H1 (cell line): ENCODE results near the gene LTBP4. TPM values are rescaled to one million over a fixed set of nuclear protein-coding genes. Genes with fewer than 3 reads are reported as not detected.

ENCODE experiments used
- CTCF ChIA-PET: fragments of 300-600 bp; sonication (Branson Sonifier 250); formaldehyde crosslinking; loops from one replicate; lab custom pipeline; 2021; ENCODE audit not compliant: partially characterized antibody; lab: Charles Lee
- POLR2A ChIA-PET: fragments of 300-600 bp; sonication (Branson Sonifier 250); formaldehyde crosslinking; loops from one replicate; lab custom pipeline; 2021; ENCODE audit warnings: inconsistent platforms; ENCODE audit not compliant: partially characterized antibody; lab: Charles Lee
- DNase-seq, 2 experiments: peaks; one replicate each; pipeline versions ENCODE4 v3.0.0 to v3.0.0-alpha.2; 2010 to 2022; ENCODE audit warnings: low spot score in 2 of 2, low read depth in 1 of 2, mixed read lengths in 1 of 2
- FAIRE-seq: peaks from 2 replicates; lab custom pipeline; 2011; peaks lifted over from hg19 to GRCh38; lab: Jason Lieb, UNC
- H2AFZ ChIP-seq: 2 replicates; pipeline ENCODE4 v1.8.1; 2012; ENCODE audit warnings: low read length, inconsistent platforms
- H2AK5ac ChIP-seq: 2 replicates; pipeline ENCODE4 v1.6.1; 2013; ENCODE audit warnings: low read depth, low read length
- H2BK120ac ChIP-seq: replicated peaks from 2 replicates; pipeline ENCODE3; 2013; ENCODE audit warnings: low read depth, low read length, inconsistent platforms
- H2BK12ac ChIP-seq: 2 replicates; pipeline ENCODE4 v1.6.1; 2013; ENCODE audit warnings: low read depth, low read length
- H2BK15ac ChIP-seq: 2 replicates; pipeline ENCODE4 v1.6.1; 2013; ENCODE audit warnings: low read length
- H2BK20ac ChIP-seq: 2 replicates; pipeline ENCODE4 v1.6.1; 2013; ENCODE audit warnings: low read length
- H2BK5ac ChIP-seq: 2 replicates; pipeline ENCODE4 v1.6.1; 2013; ENCODE audit warnings: low read depth, low read length
- H3K14ac ChIP-seq: 2 replicates; pipeline ENCODE4 v1.6.1; 2013; ENCODE audit warnings: inconsistent platforms; ENCODE audit not compliant: insufficient read length
- H3K18ac ChIP-seq: 2 replicates; pipeline ENCODE4 v1.6.1; 2013; ENCODE audit warnings: low read length; ENCODE audit errors: extremely low read depth
- H3K23ac ChIP-seq: 2 replicates; pipeline ENCODE4 v1.6.1; 2013; ENCODE audit warnings: inconsistent platforms; ENCODE audit not compliant: insufficient read length
- H3K23me2 ChIP-seq: 2 replicates; pipeline ENCODE4 v1.6.1; 2013; ENCODE audit warnings: low read depth, low read length
- H3K27ac ChIP-seq: 2 replicates; pipeline ENCODE4 v1.6.1; 2011; ENCODE audit warnings: low read depth, low read length, inconsistent platforms
- H3K27me3 ChIP-seq, 4 experiments: replicated peaks in 1 of 4; 1 replicate in 1 of 4; 2 replicates in 3 of 4; pipeline versions ENCODE4 v1.6.1 to v1.8.1; 2011 to 2013; ENCODE audit warnings: low read length in 3 of 4, mild to moderate bottlenecking in 3 of 4, inconsistent platforms in 2 of 4, mixed read lengths in 2 of 4, moderate library complexity in 1 of 4; ENCODE audit not compliant: control insufficient read depth in 3 of 4, insufficient read depth in 3 of 4; ENCODE audit errors: extremely low read depth in 1 of 4
- H3K36me3 ChIP-seq, 4 experiments: 2 replicates each; pipeline versions ENCODE4 v1.6.1 to v1.8.1; 2011 to 2013; ENCODE audit warnings: mild to moderate bottlenecking in 4 of 4, low read length in 3 of 4, moderate library complexity in 2 of 4, control low read depth in 1 of 4, inconsistent platforms in 1 of 4; ENCODE audit not compliant: insufficient read depth in 4 of 4, control insufficient read depth in 2 of 4
- H3K4ac ChIP-seq: replicated peaks from 2 replicates; pipeline ENCODE3; 2013; ENCODE audit warnings: low read length, low read depth, mixed read lengths, inconsistent platforms; ENCODE audit not compliant: insufficient read length
- H3K4me1 ChIP-seq, 4 experiments: replicated peaks in 1 of 4; 1 replicate in 1 of 4; 2 replicates in 3 of 4; pipeline versions ENCODE4 v1.6.1 to v1.8.1; 2011 to 2013; ENCODE audit warnings: low read length in 3 of 4, inconsistent platforms in 2 of 4, mixed read lengths in 1 of 4; ENCODE audit not compliant: insufficient read depth in 4 of 4, control insufficient read depth in 3 of 4
- H3K4me2 ChIP-seq, 2 experiments: 2 replicates each; pipeline versions ENCODE4 v1.6.1 to v1.8.1; 2011 to 2013; ENCODE audit warnings: low read depth in 2 of 2, low read length in 2 of 2, control low read depth in 1 of 2, inconsistent platforms in 1 of 2, mild to moderate bottlenecking in 1 of 2; ENCODE audit not compliant: insufficient read depth in 1 of 2
- H3K4me3 ChIP-seq, 4 experiments: fragments of 200-600, 300-600 bp in 1 of 4; sonication (generic), shearing (Covaris generic), sonication (Bioruptor Twin) in 1 of 4; 2 replicates each; pipeline versions ENCODE4 v1.5.1 to v1.8.1; 2011 to 2016; ENCODE audit warnings: low read length in 4 of 4, low read depth in 3 of 4, control low read depth in 2 of 4, inconsistent platforms in 2 of 4, mild to moderate bottlenecking in 2 of 4, mixed read lengths in 1 of 4, moderate library complexity in 1 of 4; ENCODE audit not compliant: insufficient read depth in 2 of 4; ENCODE audit errors: extremely low read depth in 1 of 4
- H3K56ac ChIP-seq: replicated peaks from 2 replicates; pipeline ENCODE3; 2013; ENCODE audit warnings: low read depth, mild to moderate bottlenecking, mixed read lengths, low read length, inconsistent platforms; ENCODE audit not compliant: insufficient read length
- H3K79me1 ChIP-seq: 2 replicates; pipeline ENCODE4 v1.6.1; 2013; ENCODE audit warnings: low read depth, low read length, control low read depth
- H3K79me2 ChIP-seq, 2 experiments: 2 replicates each; pipeline versions ENCODE4 v1.6.1 to v1.8.1; 2012 to 2013; ENCODE audit warnings: low read length in 2 of 2, mild to moderate bottlenecking in 2 of 2, inconsistent platforms in 1 of 2; ENCODE audit not compliant: insufficient read depth in 2 of 2, control insufficient read depth in 1 of 2
- H3K9ac ChIP-seq, 4 experiments: replicated peaks in 1 of 4; 1 replicate in 1 of 4; 2 replicates in 3 of 4; pipeline versions ENCODE4 v1.6.1 to v1.8.1; 2011 to 2013; ENCODE audit warnings: low read depth in 3 of 4, low read length in 3 of 4, control low read depth in 2 of 4, mild to moderate bottlenecking in 2 of 4, moderate library complexity in 2 of 4, inconsistent platforms in 1 of 4; ENCODE audit errors: extremely low read depth in 1 of 4
- H3K9me3 ChIP-seq, 2 experiments: 2 replicates each; pipeline versions ENCODE4 v1.6.1 to v1.8.1; 2012 to 2013; ENCODE audit warnings: mild to moderate bottlenecking in 2 of 2, moderate library complexity in 2 of 2, control low read depth in 1 of 2, inconsistent platforms in 1 of 2, low read depth in 1 of 2, low read length in 1 of 2, mixed read lengths in 1 of 2; ENCODE audit not compliant: insufficient read depth in 2 of 2
- H4K20me1 ChIP-seq, 2 experiments: replicated peaks in 1 of 2; 2 replicates each; pipeline versions ENCODE3 to v1.8.1; 2011 to 2013; ENCODE audit warnings: inconsistent platforms in 2 of 2, low read length in 2 of 2, mild to moderate bottlenecking in 1 of 2; ENCODE audit not compliant: insufficient read depth in 2 of 2, control insufficient read depth in 1 of 2
- H4K5ac ChIP-seq: 2 replicates; pipeline ENCODE4 v1.6.1; 2013; ENCODE audit warnings: low read length, low read depth, mixed read lengths, inconsistent platforms; ENCODE audit not compliant: insufficient read length
- H4K8ac ChIP-seq: 2 replicates; pipeline ENCODE4 v1.8.0; 2013; ENCODE audit warnings: mild to moderate bottlenecking, moderate library complexity, low read length, inconsistent platforms; ENCODE audit not compliant: insufficient read depth; ENCODE audit errors: extremely low read depth
- H4K91ac ChIP-seq: replicated peaks from 2 replicates; pipeline ENCODE3; 2013; ENCODE audit warnings: low read length, mixed read lengths, inconsistent platforms; ENCODE audit not compliant: insufficient read length
- CBX5 ChIP-seq: fragments of 300-800, 300-1000 bp; sonication (generic); IDR thresholded peaks from 2 replicates; pipeline ENCODE4 v1.7.1; 2016; ENCODE audit warnings: antibody characterized with exemption, low read length, low read depth
- CTCF ChIP-seq, 3 experiments: IDR thresholded peaks; 1 replicate in 2 of 3; 2 replicates in 1 of 3; pipeline versions ENCODE4 v1.5.1 to v1.6.1; 2011; ENCODE audit warnings: low read length in 3 of 3, mild to moderate bottlenecking in 3 of 3, inconsistent platforms in 2 of 3, low read depth in 1 of 3, moderate library complexity in 1 of 3; ENCODE audit not compliant: insufficient read depth in 1 of 3; ENCODE audit errors: control extremely low read depth in 1 of 3
- EGR1 ChIP-seq: IDR thresholded peaks from 2 replicates; pipeline ENCODE4 v1.6.1; 2011; ENCODE audit warnings: low read depth, low read length, borderline replicate concordance
- HDAC2 ChIP-seq, 2 experiments: fragments of 300-600 bp in 1 of 2; sonication (generic) in 1 of 2; IDR thresholded peaks; 2 replicates each; pipeline ENCODE4 v1.6.1; 2011 to 2012; ENCODE audit warnings: low read depth in 2 of 2, low read length in 2 of 2, mild to moderate bottlenecking in 2 of 2, moderate library complexity in 2 of 2, borderline replicate concordance in 1 of 2, inconsistent platforms in 1 of 2
- JUN ChIP-seq: IDR thresholded peaks from 2 replicates; pipeline ENCODE4 v1.6.1; 2011; ENCODE audit warnings: low read depth, mild to moderate bottlenecking, improper control_type of control experiment, low read length
- JUND ChIP-seq: IDR thresholded peaks from 2 replicates; pipeline ENCODE4 v1.6.1; 2011; ENCODE audit warnings: mild to moderate bottlenecking, improper control_type of control experiment, low read length
- RBBP5 ChIP-seq: IDR thresholded peaks from 2 replicates; pipeline ENCODE4 v1.7.1; 2012; ENCODE audit warnings: low read depth, mild to moderate bottlenecking, inconsistent platforms, low read length, moderate library complexity, borderline replicate concordance
- TAF1 ChIP-seq: IDR thresholded peaks from 2 replicates; pipeline ENCODE4 v1.6.1; 2011; ENCODE audit warnings: mild to moderate bottlenecking, low read depth, low read length
- TBP ChIP-seq: IDR thresholded peaks from 2 replicates; pipeline ENCODE4 v1.6.1; 2011; ENCODE audit warnings: low read depth, low read length, improper control_type of control experiment
- TEAD4 ChIP-seq: IDR thresholded peaks from 2 replicates; pipeline ENCODE4 v1.6.1; 2012; ENCODE audit warnings: low read depth, low read length, inconsistent platforms, mixed read lengths
- WGBS, 2 experiments: shearing (Covaris generic) in 1 of 2; methylation state at CpG; one replicate each; pipeline versions ENCODE4 v1.1.6 to v1.1.7; 2013 to 2015; ENCODE audit warnings: low lambda C conversion rate in 2 of 2, mixed read lengths in 2 of 2, inconsistent platforms in 1 of 2, low coverage in 1 of 2, missing lambda C conversion rate in 1 of 2; ENCODE audit not compliant: insufficient replicate concordance in 2 of 2, insufficient coverage in 1 of 2, insufficient read length in 1 of 2; ENCODE audit errors: extremely low coverage in 1 of 2, missing lambda C conversion rate in 1 of 2; 5-methylcytosine and 5-hydroxymethylcytosine counted together
- polyA plus RNA-seq, 7 experiments: library from polyadenylated mRNA; depleted of rRNA in 3 of 7; stranded (reverse) in 5 of 7; unstranded in 2 of 7; fragments of >200 nt in 5 of 7; fragments of 200-250 nt in 2 of 7; gene quantifications; 1 replicate in 5 of 7; 2 replicates in 1 of 7; 4 replicates in 1 of 7; pipeline versions ENCODE4 v1.2.1 to v1.2.3, GENCODE V29; 2011 to 2013; ENCODE audit warnings: missing spikeins in 2 of 7, mixed read lengths in 2 of 7
- total RNA-seq: library from RNA; stranded (reverse); fragmentation: NEBNext Ultra II Directional; extraction: Animal tissue kit (Norgen Biotek cat#: 25700); gene quantifications from 2 replicates; pipeline ENCODE4 v1.2.1, GENCODE V29; 2021

LTBP4 gene
- total and polyA plus RNA-seq, 2 of the 8 experiments (the other 6 are each of a cell fraction or from before 2014, with no cell fraction given): 54.5 to 77.1 TPM

- Histone ChIP-seq H3K4ac (no peak overlapping the region), H3K9ac (no peak overlapping the region), H2BK5ac (no peak overlapping the region), H4K8ac (no peak overlapping the region), H4K5ac (no peak overlapping the region), H3K4me3 (peak overlapping the region in 1 of 4 experiments; percentile 67; a peak in 2 of 8 replicates), H3K23ac (no peak overlapping the region), H3K14ac (no peak overlapping the region), H3K36me3 (no peaks in the 10 kb centered on the region; a peak in 1 of 8 replicates), H3K27me3 (peaks cover 2 to 62% (median 57%) of the 10 kb centered on the region in 4 experiments), H3K18ac (no peak overlapping the region), H2AK5ac (no peak overlapping the region), H3K23me2 (peaks cover 29% of the 10 kb centered on the region; the same call in 1 of the 2 replicates), H3K27ac (no peak overlapping the region), H3K79me2 (no peaks in the 10 kb centered on the region), H2AFZ (no peak overlapping the region), H4K91ac (no peak overlapping the region), H2BK20ac (no peak overlapping the region), H2BK120ac (no peak overlapping the region), H2BK15ac (no peak overlapping the region), H3K56ac (no peak overlapping the region), H2BK12ac (no peak overlapping the region), H3K4me1 (peaks cover 3 to 25% (median 18%) of the 10 kb centered on the region in 4 experiments), H3K9me3 (no peaks in the 10 kb centered on the region), H3K79me1 (0 out of 2 replicates have a peak, but pooled peaks cover 2% of the 10 kb centered on the region), H4K20me1 (peaks cover 5 to 9% of the 10 kb centered on the region in 2 experiments), H3K4me2 (peak overlapping the region; percentile 66 to 99)
- 74% methylated on average over 4 of the region's 4 CpGs; no CpG with 5 or more reads in 1 of the 2 experiments for WGBS, 2 experiments
- CTCF ChIA-PET: interaction anchor here (1.1 to 11.3 kb wide), 4 partner anchors 9 to 36 kb away, joined by 3 to 100 read pairs (median 4); no protein-coding TSS in a partner anchor
- POLR2A ChIA-PET: interaction anchor here (1.0 to 1.7 kb wide), 2 partner anchors 14 to 190 kb away, joined by 3 to 4 read pairs; partner anchors contain the start of gene EGLN2
- DNase-seq: no peak
- TF ChIP-seq CTCF (IDR thresholded peaks at IDR 0.05; ENCODE audit: control extremely low read depth in 1 of 3, insufficient read depth in 1 of 3, low read depth in 1 of 3, low read length in 3 of 3) (no peak), CBX5 (no peak), TEAD4 (no peak), RBBP5 (no peak), HDAC2 (IDR thresholded peaks at IDR 0.05; ENCODE audit: borderline replicate concordance in 1 of 2, low read depth in 2 of 2, low read length in 2 of 2) (no peak), TBP (no peak), JUND (no peak), TAF1 (no peak), EGR1 (no peak), JUN (no peak)
- no peak for FAIRE-seq
These were observed 7.8 kb downstream of the LTBP4 start for GRCh38 chr19:40608957-40609356.
